DND-41 (cell line): ENCODE results near the gene SLC51A.

Experiments
- ATAC-seq: fragments of 200-7000 bp; cut with Tn5 transposase; 3 replicates; pipeline ENCODE4 v1.9.1; 2021; ENCODE audit warnings: low read depth; ENCODE audit not compliant: insufficient read depth
- DNase-seq: peaks from one replicate; pipeline ENCODE4 v3.0.0-alpha.2; 2020
- H2AFZ ChIP-seq: 2 replicates; pipeline ENCODE4 v1.6.0; 2012; ENCODE audit warnings: low read depth, low read length
- H3K27ac ChIP-seq: 2 replicates; pipeline ENCODE4 v1.5.1; 2012; ENCODE audit warnings: low read length, inconsistent platforms
- H3K27me3 ChIP-seq: fragments of 200-600 bp; sonication (generic); 2 replicates; pipeline ENCODE4 v1.6.0; 2012; ENCODE audit warnings: low read length, mild to moderate bottlenecking, inconsistent platforms; ENCODE audit not compliant: insufficient read depth, poor library complexity
- H3K36me3 ChIP-seq: 2 replicates; pipeline ENCODE4 v1.5.1; 2012; ENCODE audit warnings: low read length, inconsistent platforms; ENCODE audit not compliant: insufficient read depth
- H3K4me1 ChIP-seq: 2 replicates; pipeline ENCODE4 v1.5.1; 2012; ENCODE audit warnings: mild to moderate bottlenecking, low read length; ENCODE audit not compliant: insufficient read depth
- H3K4me2 ChIP-seq: 2 replicates; pipeline ENCODE4 v1.6.0; 2012; ENCODE audit warnings: mild to moderate bottlenecking, moderate library complexity, low read length, inconsistent platforms; ENCODE audit not compliant: insufficient read depth
- H3K4me3 ChIP-seq, 2 experiments: fragments of 200-600 bp in 1 of 2; shearing (Covaris generic) in 1 of 2; 2 replicates each; pipeline ENCODE4 v1.5.1; 2012 to 2016; ENCODE audit warnings: inconsistent platforms in 2 of 2, low read length in 2 of 2, mild to moderate bottlenecking in 2 of 2, low read depth in 1 of 2, moderate library complexity in 1 of 2
- H3K79me2 ChIP-seq: 2 replicates; pipeline ENCODE4 v1.6.0; 2012; ENCODE audit warnings: low read length, inconsistent platforms; ENCODE audit not compliant: insufficient read depth
- H3K9ac ChIP-seq: 2 replicates; pipeline ENCODE4 v1.6.0; 2012; ENCODE audit warnings: low read depth, mild to moderate bottlenecking, inconsistent platforms, low read length, moderate library complexity
- H3K9me3 ChIP-seq: 2 replicates; pipeline ENCODE4 v1.5.1; 2012; ENCODE audit warnings: low read length, moderate library complexity, mild to moderate bottlenecking, inconsistent platforms; ENCODE audit not compliant: insufficient read depth, severe bottlenecking
- H4K20me1 ChIP-seq: 2 replicates; pipeline ENCODE4 v1.6.0; 2012; ENCODE audit warnings: low read length; ENCODE audit not compliant: insufficient read depth
- CTCF ChIP-seq: IDR thresholded peaks from 2 replicates; pipeline ENCODE4 v1.5.1; 2012; ENCODE audit warnings: borderline replicate concordance, low read length, moderate library complexity, mild to moderate bottlenecking; ENCODE audit not compliant: poor library complexity, severe bottlenecking; ENCODE audit errors: extremely low read depth
- EZH2 ChIP-seq: IDR thresholded peaks from 3 replicates; pipeline ENCODE4 v1.6.1; 2012; ENCODE audit warnings: borderline replicate concordance, low read depth, mild to moderate bottlenecking, moderate library complexity, low read length, inconsistent platforms; ENCODE audit not compliant: severe bottlenecking

Gene SLC51A

GRCh38 chr3:196192036-196192523 lies 24.3 kb upstream of the SLC51A start:
- no peak for DNase-seq
- no peak overlapping the region for H3K9ac ChIP-seq

GRCh38 chr3:196192524-196193051 lies 23.7 kb upstream of the SLC51A start:
- Histone ChIP-seq H3K9ac (no peak overlapping the region), H4K20me1 (no peaks in the 10 kb centered on the region), H3K4me3 (no peak overlapping the region), H3K79me2 (no peaks in the 10 kb centered on the region), H3K4me2 (no peak overlapping the region), H3K27me3 (no peaks in the 10 kb centered on the region), H2AFZ (no peak overlapping the region), H3K4me1 (peaks cover 15% of the 10 kb centered on the region; the same call in 1 of the 2 replicates), H3K36me3 (no peaks in the 10 kb centered on the region), H3K9me3 (no peaks in the 10 kb centered on the region), H3K27ac (peak overlapping the region; percentile 2; the same call in 1 of the 2 replicates)
- no peak for TF ChIP-seq CTCF
- no peak for TF ChIP-seq EZH2
- no peak for ATAC-seq
- no peak for DNase-seq

More at GRCh38 chr3:196192036-196192523, 24.3 kb upstream of the SLC51A start:
- no peaks in the 10 kb centered on the region for H3K27me3 ChIP-seq
- H2AFZ ChIP-seq: no peak overlapping the region
- ATAC-seq: no peak
- H3K27ac ChIP-seq: peak overlapping the region; percentile 15; the same call in 1 of the 2 replicates
- H4K20me1 ChIP-seq: no peaks in the 10 kb centered on the region
- TF ChIP-seq CTCF: no peak
- TF ChIP-seq EZH2: no peak
- no peaks in the 10 kb centered on the region for H3K9me3 ChIP-seq
- H3K4me1 ChIP-seq: peaks cover 17% of the 10 kb centered on the region
- H3K79me2 ChIP-seq: no peaks in the 10 kb centered on the region
- H3K4me3 ChIP-seq: no peak overlapping the region
- no peak overlapping the region for H3K4me2 ChIP-seq
- no peaks in the 10 kb centered on the region for H3K36me3 ChIP-seq

- Histone ChIP-seq H3K4me1 (peaks cover 15% of the 10 kb centered on the region; the same call in 1 of the 2 replicates), H3K79me2 (no peaks in the 10 kb centered on the region)
- no peak for DNase-seq
These were observed 23.1 kb upstream of the SLC51A start for GRCh38 chr3:196193133-196193735.

More at GRCh38 chr3:196193133-196193735, 23.1 kb upstream of the SLC51A start:
- Histone ChIP-seq H3K27ac (peak overlapping the region; percentile 51; the same call in 1 of the 2 replicates), H3K27me3 (no peaks in the 10 kb centered on the region), H3K9ac (no peak overlapping the region), H2AFZ (no peak overlapping the region), H3K9me3 (no peaks in the 10 kb centered on the region), H4K20me1 (no peaks in the 10 kb centered on the region), H3K4me3 (no peak overlapping the region), H3K4me2 (no peak overlapping the region), H3K36me3 (no peaks in the 10 kb centered on the region)
- no peak for ATAC-seq
- no peak for TF ChIP-seq CTCF
- no peak for TF ChIP-seq EZH2
